Activated gamma-delta T cell treated with anti-CD3 and anti-CD28 coated beads, Interleukin-2, amount 50 U/mL, for 16 hours (primary cell): Measurements from ENCODE around the gene MB.
"Not testable (repeated sequence)": the region's sequence is repeated elsewhere in the genome, so short reads cannot be mapped to it uniquely, and the experiment has no call there.

ENCODE experiments used
- DNase-seq: peaks from one replicate; pipeline ENCODE4 v3.0.0-alpha.2; 2020; ENCODE audit warnings: low read depth

Gene MB

DNA sequence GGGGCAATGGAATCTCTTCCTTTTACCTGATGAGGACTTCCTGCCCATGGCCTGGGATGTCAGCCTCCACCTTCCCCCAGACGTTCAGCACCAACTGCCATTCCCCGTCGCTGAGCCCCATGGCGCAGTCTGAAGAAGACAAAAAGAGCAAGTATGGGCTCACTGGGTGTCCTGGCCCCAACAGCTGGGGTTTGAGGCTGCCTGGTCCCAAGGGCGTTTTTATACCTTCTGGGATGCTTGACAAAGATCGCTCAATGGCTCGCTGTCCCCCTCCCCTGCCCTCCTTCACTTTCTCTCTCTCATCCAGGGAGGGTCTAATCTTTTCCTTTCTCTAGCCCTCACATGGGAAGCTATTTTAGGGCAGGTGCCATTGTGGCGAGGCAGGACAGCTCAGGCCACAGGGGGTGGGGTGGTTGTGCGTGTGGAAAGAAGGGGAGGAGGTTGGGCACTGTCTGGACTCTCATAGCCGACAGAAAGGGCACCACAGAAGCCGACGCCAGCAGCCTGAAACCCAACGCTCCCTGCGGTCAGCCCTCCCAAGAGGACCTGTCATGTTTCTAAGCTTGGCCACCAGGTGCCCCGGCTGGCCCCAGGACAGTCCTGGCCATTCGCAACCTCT, at the start of gene MB:
MB (minus strand) TSS at position 193 of the 619 bp plus-strand sequence; CDS start at position 121, 72 bp downstream.
- no peak for DNase-seq

DNA sequence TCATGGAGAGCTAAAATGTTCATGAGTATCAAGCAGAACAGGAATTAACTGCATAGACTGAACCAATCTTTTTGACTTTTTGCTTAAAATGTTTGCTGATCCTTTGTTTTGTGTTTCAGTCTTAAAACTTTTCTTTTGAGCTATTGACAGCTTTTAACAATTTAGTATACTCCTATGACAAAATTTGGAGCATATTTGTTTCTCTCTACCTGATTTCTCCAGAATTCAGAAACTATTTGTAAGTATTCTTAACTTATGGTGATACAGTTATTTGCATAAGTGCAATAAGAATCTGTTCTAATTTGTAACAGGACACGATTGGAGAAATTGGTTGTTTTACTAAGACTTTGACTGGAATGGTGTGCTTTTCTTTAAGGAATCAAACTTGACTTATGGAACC, 49.6 kb upstream of the MB start:
- not testable (repeated sequence) for DNase-seq

DNA sequence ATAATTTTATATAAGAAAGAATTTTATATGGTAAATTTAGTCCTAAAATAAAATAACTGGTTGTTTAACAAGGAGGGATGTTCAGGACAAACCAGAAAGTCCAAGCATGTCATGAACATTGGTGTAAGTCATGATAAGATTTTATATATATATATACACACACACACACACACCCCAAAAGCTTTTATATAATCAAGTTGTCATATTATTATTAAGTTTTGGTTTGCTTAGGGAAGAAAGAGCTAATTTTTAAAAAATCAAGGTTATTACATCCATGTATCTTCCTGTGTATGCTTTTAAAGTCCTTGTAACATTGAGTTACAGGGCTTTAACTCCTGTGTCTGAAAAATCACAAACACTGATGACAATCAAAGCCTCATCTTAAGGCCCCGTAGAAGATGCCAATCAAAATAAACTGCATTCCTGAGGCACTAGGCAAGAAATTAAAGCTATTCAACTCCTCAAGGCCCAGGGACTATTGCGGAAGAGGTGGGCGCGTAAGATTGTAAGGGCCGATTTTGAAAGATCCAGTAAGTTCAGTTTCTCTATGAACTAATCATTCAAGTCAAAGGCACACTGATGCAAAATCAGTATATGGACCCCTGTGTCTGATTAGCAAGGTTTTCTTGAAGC, 47.9 kb upstream of the MB start:
- DNase-seq = no peak

DNA sequence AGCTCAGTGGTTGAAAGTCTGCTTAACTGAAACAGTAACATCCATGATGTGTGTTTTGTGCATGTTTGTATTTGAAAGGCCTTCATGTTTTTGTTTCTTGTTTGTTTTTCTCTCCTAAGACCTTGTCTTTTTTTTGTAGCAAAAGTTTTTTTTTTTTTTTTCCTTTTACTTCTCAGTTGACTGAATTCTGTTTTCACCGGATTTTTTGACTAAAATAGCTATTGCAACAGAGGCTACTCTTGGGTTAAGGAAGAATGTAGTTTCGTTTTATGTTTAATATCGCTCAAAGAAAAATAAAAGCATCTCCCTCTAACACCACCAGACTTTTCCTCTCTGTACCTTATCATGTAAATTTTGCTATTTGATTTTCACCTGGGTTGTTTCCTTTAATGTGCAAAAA, 46.2 kb upstream of the MB start:
- DNase-seq = no peak

DNA sequence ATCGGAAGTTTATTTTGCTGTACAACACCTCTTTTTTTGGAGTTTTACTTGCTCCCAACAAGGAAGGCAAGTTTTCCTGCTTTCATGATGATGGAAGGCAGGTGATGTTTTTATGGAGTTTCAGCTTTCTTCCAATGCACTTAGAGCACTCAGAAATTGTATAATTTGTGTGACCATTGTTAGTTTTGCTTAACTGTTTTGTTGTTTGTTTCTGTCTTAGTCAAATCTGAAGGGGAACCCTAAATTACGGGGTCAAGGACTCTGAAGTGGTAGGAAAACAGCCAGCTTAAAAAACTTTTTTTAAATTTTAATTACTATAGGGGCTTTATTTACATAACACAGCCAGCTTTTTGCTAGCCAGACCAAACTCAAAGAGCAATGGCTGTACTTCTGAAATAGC, 45.8 kb upstream of the MB start:
- no peak for DNase-seq

DNA sequence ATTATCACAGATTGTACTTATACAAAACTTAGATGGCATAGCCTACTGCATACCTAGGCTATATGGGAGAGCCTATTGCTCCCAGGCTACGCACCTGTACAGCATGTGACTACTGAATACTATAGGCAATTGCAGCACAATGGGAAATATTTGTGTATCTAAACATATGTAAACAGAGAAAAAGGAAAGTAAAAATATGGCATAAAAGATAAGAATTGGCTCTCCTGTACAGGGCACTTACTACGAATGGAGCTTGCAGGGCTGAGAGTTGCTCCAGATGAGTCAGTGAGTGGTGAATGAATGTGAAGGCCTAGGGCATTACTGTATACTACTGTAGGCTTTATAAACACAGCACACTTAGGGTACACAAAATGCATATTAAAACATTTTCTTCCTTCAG, 44.3 kb upstream of the MB start:
- no peak for DNase-seq

DNA sequence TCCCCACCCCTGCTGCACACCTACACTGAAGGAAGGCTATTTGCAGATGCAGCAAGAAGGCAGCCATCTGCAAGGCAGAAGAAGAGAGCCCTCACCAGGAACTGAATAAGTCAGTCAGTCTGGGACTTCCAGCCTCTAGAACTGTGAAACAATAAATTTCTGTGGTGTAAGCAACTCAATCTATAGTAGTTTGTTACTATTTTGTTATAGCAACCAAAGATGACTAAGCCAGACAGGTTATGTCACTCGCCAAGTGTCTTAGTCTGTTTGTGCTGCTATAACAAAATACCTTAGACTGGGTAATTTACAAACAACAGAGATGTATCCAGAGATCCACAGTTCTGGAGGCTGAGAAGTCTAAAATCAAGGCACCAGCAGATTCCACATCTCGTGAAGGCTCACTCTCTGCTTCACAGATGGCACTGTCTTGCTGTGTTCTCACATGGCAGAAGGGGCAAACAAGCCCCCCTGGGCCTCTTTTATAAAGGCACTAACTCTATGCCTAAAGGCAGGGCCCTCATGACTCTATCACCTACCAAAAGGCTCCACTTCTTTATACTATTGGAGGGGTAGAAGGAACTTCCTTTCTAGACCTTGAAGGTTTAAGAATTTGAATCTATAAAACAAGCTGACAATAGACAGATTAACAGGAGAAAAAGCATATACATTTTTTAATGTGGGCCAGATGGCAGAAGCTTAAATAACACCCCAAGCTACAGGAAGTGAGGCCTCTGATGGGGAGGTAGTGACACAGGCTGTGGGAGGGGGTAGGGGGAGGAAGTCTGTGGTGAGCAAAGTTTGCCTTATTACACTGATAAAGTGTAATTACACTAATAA, 43.4 kb upstream of the MB start:
- DNase-seq = peak; percentile 37

DNA sequence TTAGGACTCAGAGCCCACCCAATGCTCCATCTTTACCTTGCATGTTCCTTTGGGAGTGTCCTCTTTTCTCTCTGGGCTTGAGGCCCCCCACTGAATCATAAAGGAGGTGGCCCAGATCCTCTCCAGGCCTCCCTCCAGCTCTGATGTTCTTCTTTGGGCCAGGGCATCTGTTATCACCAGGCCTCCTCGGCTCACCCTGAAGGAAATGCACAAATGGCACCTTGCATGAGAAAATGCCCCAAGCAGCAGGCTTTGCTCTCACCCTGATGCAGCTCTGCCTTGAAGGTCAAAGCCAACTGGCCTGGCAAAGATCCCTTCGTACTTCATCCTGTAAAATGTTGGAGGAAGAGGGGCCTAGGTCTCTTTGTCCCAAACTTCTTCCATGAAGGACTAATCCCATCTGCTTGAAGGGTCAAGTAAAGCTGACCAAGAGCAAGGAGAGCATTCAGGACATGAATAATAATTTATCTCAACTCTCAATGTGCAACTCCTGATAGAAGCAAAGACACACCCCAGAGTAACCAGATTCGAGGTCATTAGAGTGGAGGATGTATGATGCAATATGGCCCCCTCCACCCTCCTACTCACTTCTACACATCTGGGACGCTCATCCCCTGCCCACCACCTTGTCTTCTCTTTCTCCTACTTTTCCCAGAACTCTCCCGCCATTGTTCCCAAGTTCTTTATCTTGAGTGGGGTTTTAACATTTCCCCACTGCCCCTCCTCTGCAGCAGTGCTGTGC, 40.6 kb upstream of the MB start:
- no peak for DNase-seq

DNA sequence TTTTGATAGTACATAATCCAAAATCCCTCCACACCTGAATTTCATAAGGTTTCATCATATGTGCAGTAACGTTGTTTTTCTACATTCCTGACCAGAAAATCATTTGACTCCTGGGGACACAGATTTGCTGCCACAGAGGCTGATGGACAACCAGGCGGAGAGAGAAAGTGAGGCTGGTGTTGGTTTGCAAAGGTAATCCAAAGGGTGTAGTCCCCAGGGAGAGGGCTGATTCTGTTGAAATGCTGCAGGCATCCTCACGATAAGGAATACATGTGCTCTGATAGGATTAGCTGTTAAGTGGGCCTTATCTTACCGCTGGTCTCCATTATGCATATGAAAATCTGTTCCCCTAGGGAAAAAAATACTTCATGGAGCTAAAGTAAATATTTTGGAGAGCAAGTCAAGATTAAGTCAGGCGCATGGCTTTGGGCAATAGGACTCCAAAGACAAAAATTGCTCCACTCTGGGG, 39.2 kb upstream of the MB start:
- no peak for DNase-seq

DNA sequence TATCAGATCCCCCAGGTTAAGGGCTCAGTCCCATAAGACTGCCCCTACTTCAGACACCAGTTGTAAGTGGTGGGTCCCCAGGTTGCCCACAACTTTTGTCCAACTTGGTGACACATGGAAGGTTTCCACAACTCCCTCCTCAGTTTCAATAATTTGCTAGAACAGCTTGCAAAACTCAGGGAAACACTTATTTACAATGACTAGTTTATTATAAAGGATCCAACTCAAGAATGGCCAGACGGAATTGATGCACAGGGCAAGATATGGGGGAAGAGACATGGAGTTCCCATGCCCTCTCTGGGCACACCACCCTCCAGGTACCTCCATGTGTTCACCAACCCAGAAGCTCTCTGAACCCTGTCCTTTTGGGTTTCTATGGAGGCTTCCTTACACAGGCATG, 36.7 kb upstream of the MB start:
- no peak for DNase-seq

DNA sequence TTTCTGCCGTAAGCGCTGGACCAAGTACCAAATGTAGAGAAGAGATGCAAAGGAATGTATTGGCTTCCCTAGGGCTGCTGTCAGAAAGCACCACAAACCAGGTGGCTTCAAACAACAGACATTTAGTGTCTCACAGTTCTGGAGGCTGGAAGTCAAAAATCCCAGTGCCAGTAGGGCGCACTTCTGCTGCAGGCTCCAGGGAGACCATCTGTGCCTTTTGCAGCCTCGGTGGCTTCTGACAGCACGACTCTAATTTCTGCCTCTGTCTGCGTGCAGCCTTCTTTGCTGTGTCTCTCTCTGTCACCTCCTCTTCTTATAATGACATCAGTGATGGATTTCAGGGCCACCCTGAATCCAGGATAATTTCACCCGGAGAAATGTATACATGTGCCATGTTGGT, 34.0 kb upstream of the MB start:
- DNase-seq = no peak

DNA sequence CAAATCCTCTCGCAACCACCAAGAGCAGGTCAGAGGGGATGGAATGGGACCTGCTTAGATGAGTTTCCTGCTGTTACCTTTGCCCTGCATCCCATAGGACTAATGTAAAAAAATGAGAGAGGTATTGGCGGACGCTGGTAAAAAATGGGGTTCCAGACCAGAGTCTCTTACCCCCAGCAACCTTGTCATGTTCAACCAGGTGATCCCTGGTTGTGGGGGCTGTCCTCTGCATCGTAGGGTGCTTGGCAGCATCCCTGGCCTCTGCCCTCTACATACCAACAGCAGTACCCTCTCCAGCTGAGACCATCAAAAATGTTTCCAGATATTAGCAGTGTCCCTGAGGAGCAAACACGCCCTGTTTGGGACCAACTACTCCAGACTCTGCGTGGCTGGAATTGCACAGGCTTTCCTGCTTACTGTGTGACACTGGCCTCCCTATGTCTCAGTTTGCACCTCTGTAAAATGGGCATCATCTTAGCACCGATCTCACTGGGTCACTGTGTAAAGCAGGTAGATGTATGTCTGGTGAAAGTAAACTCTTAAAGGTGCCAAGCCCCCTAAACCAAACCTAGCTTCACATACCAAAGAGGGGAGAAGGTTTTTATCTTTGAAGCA, 32.6 kb upstream of the MB start:
- DNase-seq = no peak

DNA sequence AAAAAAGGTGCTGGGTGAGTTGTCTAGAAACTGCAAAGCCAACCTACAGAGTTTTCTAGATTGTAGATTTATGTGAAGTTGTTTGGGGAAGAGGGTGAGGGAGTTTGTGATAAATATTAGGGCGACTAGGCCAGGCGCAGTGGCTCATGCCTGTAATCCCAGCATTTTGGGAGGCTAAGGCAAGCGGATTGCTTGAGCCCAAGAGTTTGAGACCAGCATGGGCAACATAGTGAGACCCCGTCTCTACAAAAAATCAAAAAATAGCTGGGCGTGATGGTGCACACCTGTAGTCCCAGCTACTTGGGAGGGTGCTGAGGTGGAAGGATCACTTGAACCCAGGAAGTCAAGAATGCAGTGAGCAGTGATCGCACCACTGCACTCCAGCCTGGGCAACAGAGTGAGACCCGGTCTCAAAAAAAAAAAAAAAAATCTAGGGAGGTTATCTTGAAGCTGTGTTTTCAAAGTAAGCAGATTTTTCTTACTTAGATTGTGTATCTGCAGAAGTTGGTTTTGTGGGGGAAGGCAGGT, 32.0 kb upstream of the MB start:
- DNase-seq = no peak

DNA sequence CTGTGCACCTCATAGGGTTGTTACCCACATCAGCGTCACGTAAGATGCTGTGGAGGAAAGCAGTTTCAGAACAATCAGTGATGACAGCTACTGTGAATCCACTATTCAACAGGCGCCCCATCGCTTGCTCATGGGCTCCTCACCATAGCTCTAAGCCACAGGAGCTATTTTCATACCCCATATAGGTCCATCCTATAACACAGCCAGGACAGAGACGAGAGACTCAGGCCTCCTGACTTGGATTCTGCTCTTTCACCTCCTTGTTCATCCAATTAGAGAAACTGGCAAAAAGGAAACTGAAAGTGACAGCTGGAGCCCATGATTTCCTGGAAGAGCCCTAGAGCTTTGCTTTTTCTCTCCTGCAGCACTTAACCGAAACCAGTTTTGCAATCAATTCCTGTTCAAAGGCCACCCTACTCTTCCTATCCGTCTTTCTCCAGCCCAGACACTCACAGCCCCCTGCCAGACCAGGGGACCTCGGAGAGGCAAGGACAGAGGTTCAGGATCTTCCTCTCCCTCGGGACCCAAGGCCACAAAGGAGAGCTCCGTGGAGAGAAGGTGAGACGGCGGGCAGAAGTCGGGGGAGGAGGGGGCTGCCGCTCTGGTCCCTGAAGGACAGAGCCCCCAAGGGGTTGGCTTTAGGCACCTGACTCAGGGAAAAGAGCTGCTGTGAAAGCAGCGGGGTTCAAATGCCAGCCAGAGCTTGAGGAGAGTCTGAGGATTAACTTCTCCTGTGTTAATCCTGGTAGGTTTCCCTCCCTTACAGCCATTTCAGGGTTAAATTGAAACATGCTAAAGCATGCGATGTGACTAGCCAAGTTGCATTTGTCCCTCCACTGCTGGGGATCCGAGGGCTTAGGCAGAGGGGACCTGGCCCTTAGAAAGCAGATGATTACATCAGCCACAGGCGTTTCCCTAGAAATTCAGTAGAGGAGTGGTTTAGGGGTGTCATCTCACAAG, 31.2 kb upstream of the MB start, which contains the start of gene APOL6:
APOL6 (plus strand) TSS at position 381 of the 960 bp plus-strand sequence. CDS start 7,980 bp downstream, outside the sequence.
- peak; percentile 42 for DNase-seq

DNA sequence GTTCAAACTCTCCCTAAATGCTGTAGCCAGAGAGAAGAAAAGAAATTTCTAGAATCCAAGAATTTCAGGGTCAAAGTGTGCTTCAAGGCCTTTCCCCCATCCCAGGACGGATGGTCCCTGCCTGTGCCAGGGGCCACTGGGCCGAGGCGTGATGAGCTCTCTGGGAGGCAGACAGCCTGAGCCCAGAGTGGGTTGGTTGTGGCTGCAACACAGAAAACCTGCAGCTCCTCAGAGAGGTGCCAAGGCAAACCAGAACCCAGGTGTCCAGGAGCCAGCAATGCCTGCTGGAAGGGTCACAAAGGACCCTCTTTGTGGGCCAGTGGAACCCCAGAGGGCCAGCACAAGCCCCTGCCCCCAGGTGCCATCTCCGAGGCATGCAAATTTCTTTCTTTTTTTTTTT, 28.5 kb upstream of the MB start:
- no peak for DNase-seq

DNA sequence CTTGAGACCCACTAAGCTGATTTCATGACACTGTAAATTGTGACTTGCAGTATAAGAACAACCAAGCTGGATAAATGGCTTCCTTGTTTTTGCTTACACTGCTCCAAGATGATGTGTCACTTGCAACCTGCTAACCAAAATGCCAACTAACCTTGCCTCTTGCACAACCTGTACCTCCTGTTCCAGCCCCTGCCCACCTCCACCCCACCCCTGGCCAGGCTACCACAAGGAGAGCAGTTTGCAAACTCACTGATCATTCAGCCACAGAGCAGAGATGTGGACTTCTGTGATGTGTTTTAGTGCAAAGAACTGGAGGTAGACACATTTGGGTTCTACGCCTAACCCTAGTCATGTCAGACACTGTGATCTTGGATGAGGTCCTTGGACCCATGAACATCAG, 26.9 kb upstream of the MB start:
- DNase-seq = no peak

DNA sequence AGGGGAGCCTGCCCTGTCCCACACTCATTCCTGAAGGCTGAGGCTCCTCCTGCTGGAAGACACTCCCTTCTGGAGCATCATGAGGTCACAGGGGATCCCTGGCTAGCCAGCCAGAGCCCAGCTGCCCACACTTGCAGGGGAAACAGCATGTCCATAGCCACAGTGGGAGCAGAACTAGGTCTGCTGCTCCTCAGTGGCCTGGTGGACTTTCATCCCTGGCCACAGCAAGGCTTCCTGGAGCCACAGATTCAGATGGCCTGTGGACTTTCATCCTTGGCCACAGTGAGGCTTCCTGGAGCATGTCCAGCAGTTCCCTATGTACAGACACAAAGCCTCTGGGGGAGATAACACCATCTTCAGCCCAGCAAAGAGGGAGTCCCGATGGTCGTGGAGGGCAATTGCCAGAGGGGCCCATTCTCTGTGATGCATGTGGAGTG, 25.2 kb upstream of the MB start:
- no peak for DNase-seq

DNA sequence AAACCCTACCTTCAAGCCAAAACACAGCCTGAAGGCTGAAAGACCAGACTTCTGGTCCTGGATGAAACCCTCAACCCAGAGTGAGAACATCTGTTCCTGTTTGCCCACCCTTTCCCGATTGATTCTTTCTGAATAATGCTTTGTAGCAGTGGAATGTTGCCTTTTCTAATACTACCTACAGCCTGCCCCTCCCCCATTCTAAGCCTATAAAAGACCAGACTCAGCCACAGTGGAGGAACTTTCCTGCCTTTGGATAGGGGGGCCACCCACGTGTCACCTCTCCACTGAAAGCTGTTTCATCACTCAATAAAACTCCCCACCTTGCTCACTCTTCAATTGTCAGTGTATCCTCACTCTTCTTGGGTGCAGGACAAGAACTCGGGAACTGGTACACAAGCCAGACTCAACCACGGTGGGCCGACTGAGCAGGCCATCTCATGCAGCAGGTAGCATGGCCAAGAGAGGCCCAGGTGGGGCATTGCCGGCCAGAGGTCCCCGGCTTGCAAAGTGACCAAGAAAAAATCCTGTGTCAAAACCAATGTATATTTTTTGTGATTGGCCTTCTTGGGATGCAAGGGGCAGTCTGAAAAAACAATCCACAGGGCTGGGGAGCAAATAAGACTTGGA, 24.5 kb upstream of the MB start:
- no peak for DNase-seq

DNA sequence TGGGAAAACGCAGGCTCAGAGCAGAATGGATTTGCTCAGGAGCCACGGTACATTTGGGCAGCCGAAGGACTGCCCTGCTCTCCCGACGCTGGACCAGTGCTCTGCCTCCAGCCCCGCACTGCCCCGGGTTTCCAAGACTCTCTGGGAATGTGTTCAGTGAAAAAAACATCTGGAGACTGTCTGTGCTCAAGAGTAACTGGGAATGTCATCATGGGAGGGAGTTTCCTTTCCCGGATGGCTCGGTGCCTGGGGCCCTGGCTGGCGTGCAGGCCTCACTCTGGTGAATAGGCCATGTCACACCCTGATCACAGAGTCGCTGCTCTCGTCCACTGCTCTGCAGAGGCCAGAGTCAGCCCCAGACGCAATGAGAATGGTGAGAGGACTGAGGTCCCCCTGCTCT, 21.3 kb upstream of the MB start:
- DNase-seq = no peak

DNA sequence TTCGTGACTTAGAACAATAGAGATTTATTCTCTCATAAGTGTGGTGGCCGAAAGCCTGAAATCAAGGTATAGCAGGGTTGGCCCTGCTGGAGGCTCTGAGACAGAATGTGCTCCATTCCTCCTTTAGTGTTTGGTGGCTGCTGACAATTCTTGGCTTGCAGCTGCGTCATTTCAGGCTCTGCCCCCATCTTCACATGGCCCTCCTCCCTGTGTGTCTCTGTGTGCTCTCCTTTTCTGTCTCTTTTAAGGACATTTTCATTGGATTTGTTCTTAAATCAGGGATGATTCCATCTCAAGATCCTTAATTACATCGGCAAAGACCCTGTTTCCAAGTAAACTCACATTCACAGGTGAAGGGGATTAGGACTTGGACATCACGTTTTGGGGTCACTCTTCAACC, 20.9 kb upstream of the MB start:
- no peak for DNase-seq
